HG03521 (cell line): ENCODE data around the gene SEC14L3.
"Not testable (repeated sequence)": the region's sequence is repeated elsewhere in the genome, so short reads cannot be mapped to it uniquely, and the experiment has no call there.

Source experiments
- ATAC-seq: cut with Tn5 transposase; IDR thresholded peaks from one replicate; pipeline ENCODE4 v1.9.1; 2021; ENCODE audit warnings: mild to moderate bottlenecking, moderate library complexity; ENCODE audit not compliant: unreplicated experiment

The SEC14L3 gene

DNA sequence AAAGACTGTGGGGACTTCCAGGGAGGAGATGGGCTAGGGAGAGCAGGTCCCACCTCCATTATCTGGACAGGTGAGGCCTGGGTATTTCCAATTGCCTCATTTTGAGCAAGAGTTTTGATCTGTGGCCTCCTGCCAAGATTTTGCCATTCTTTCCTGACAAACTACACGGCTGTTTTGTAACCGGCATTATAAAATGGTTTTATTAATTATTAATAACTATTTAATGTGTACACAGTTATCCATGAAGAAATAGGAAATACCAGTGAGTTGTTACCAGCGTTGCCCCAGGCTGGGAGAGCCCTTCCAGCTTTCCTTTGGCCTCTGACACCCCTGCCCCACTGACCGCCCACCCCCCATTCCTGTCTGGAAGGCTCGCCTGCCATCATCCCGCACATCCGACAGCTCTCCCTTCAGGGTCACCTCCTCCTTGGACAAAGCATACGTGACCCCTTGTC, 14.9 kb upstream of the SEC14L3 start:
- ATAC-seq, result no peak

DNA sequence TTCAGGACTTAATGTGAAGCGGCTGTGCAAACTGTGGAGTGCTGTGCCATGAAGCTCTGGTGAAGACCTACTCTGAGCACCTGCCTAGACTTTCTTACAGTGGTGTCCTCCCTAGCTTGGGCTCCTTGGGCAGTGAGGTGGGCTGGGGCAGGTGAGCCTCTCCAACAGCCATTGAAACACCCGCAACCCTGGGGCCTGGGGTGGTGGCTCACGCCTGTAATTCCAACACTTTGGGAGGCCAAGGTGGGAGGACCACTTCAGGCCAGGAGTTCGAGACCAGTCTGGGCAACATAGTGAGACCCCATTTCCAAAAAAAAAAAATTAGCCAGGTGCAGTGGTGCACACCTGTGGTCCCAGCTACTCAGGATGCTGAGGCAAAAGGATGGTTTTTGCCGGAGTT, 14.3 kb upstream of the SEC14L3 start:
- no peak for ATAC-seq

DNA sequence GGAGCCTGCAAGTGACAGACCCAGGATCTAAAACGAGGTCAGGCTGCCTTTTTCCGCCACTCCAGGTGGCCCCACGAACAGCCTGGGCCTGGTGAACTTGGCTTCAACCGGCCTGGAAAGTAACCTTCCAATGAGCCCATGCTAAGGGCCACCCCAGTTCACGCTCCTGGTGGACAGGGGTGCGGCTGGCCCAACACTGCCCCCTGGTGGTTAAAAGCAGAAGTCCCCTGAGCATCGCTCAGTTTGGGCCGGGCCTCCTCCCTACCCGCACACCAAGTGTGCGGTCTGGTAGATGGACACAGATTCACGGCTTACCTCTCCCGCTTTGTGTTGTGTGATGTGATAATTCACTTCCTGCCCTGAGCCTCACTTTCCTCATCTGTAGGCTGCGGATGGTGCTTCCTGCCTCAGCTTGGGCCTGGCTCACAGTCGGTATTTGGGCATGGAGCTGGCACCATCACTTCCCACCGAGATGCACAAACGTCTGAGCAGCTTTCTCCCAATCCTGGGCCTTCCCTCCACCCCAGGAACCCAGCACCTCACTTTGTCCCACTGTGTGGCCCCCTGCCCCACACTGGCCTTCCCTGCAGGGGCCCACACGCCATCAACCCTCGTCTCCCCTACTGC, 13.7 kb upstream of the SEC14L3 start:
- ATAC-seq, result no peak

DNA sequence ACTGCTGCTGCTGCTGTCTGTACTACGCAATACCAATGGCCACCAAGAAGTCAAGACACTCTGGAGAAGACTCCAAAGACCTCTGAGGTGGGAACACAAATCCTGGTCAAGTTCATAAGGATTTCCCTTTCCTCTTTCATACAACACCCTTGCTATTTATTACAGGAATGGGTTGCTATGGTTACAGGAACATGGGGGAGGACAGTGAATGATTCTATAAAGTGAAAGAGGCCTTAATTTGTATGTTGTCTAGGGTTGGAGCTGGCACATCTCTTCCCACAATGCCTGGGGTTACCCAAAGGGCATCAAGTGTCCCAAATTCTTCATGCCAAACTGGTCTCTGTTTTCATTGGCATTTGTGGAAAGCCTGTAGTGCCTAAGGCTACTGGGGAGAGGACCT, 11.4 kb upstream of the SEC14L3 start:
- no peak for ATAC-seq

DNA sequence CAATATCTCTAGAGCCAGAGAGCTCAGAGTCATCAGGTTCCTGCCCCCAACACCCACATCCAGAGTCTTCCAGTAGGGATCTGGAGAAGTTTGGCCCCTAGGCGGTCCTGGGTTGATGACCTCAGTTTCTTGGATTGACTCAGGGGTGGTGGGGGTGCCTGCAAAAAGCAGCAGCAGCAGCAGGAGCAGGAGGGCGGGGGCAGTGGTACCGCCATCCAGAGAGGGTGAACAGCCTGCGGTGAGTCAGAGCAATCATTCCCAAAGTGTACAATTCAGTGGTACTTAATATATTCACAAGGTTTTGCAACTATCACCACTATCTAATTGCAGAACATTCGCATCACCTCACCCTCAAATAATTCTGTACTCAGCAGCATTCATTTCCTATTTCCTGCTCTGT, 9.9 kb upstream of the SEC14L3 start:
- ATAC-seq, result no peak

DNA sequence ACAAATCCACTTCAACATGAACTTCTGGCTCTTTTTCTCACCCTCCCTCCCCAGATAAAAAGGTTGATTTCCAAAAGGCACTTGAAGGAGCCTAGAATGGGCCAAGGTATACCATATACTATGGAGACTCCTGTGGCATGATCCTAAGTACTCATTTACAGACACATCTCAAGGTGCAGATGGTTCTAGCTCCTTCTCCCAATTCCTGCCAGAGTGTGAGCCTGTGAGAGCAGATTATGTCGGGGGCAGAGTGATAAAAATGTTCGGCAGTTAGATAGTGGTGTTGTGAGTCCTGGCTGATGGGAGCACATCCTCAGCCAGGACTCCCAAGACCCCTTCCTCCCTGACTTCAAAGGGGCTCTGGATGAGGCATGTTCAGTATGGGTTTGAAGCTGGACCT, 8.2 kb upstream of the SEC14L3 start:
- no peak for ATAC-seq

DNA sequence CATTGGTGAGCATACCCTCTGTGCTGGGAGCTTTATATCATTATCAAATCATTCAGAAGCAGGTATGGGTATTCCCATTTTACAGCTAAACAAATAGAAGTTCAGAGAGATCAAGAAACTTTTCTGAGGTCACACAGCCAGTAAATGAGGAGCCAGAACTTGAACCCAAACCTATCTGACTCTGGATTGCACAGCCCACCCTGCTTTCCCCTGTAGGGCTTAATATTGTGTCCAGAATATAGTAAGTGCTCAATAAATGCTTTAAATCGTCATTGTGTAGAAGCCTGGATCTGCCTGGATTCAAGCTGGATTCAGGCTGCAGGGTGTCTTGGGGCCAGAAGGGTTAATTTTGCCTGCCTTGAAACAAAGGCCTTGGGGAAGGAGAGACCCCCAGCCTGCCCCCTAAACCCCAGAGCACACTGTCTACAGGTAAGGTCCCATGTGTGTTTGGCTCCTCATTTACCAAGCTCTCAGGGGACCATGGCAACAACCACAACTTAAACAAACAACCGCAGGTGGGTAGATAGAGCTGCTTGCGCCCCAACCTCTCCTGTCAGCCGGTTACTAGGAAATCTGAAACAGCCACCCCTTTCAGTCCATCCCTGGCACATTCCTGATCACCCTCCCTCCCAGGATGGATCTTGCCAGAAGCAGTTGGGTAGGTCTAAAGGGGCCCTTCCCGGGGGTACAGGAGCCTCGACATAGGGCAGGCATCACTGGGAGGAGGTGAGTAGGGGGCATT, 3.0 kb upstream of the SEC14L3 start:
- no peak for ATAC-seq

DNA sequence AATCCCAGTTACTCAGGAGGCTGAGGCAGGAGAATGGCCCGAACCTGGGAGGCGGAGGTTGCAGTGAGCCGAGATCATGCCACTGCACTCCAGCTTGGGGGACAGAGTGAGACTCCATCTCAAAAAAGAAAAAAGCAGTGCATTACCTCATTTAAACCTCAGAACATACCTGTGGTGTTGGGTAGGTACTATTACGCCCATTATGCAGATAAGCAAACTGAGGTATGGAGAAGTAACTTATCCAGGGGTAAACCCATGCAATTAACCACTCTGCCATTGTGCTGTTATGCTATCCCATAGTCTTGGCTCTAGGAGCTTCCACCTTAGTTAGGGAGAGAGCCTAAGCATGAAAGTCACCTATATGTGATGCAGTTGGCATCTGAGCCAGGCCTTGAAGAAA, 2.3 kb upstream of the SEC14L3 start:
- ATAC-seq, result no peak

DNA sequence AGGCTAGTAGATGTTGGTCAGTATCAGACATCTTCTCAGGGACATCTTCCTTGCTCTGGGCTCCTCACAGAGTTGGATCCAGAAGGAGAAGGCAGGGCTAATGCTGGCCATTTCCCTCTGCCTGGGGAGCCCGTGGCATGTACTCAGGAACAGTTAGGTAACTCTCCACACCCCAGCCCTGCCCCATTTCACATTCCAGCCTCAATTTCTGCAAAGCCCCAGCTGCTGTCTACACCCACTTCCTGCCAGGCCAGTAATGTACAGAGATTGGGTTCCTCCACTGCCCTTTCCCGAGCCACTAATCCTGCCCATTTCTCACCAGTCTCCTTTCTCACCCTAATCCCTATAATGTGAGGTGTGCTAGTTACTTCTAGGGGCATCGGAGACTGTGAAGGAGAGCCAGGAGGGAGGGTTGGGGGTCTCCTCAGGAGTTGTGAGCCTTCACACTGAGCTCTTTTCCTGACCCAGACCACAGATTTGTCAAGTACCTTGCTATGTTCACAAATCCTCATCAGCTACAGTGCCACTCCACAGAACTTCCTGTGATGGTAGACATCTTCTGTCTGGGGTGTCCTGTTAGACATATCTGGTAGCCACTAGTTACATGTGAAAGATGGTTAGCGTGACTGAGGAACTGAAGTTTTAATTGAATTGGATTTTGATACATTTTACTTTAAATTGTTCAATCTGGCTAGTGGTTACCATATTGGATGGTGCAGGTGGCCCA, 1.3 kb upstream of the SEC14L3 start:
- ATAC-seq, result no peak

DNA sequence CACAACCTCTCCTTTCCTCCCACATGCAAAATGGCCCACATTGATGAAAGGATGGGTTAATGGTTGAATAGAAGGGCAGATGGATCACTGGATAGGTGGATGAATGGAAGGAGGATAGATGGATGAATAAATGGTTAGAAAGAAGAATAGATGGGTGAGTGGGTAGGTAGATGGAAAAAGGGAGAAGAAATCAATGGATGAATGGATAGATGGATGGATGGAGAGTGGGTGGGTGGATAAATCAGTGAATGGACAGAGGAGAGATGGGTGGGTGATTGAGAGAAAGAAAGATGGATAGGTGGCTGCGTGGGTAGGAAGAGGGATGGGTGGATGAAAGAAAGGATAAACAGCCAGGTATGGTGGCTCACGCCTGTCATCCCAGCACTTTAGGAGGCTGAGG, 1.2 kb downstream of the SEC14L3 start:
- no peak for ATAC-seq

DNA sequence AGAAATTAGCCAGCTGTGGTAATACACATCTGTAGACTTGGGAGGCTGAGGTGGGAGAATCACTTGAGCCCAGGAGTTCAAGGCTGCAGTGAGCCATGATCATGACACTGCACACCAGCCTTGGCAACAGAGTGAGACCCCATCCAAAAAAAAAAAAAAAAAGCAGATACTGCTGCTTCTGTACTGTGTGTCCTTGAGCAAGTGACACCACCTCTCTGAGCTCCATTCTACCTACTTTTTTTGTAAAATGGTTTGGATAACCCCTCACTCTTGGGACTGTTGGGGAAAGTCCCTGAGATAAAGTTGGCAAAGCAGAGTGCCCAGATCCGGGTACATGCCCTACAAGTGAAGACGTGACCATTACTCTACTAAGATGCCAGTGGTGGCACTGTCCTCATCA, 2.7 kb downstream of the SEC14L3 start:
- ATAC-seq, result no peak

DNA sequence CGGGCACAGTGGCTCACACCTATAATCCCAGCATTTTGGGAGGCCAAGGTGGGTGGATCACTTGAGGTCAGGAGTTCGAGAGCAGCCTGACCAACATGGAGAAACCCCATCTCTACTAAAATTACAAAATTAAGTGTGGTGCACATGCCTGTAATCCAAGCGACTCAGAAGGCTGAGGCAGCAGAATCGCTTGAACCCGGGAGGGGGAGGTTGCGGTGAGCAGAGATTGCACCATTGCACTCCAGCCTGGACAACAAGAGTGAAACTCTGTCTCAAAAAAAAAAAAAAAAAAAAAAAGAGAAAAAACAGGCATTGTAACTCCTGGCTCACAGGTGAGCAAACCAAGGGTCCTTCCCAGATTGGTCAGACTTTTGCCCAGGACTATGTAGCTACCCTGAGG, 11.3 kb downstream of the SEC14L3 start:
- not testable (repeated sequence) for ATAC-seq

DNA sequence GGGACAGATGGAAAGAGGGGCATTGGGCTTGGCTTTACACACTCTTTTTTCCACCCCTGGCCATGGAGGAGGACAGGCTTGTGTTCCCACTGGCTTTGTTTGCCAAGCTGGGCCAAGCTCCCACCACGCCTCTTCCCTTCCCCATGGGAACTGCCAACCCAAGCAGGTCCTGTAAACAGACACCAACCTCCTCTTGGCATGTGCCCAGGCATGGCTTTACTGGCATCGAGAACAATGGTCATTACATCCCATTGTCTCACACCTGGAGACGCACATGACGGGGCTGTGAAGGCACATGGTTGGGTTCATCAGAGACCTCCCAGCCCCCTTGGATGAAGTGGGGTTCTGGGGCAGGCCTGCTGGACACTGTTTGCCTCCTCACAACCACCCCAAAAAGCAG, 11.7 kb downstream of the SEC14L3 start:
- no peak for ATAC-seq

DNA sequence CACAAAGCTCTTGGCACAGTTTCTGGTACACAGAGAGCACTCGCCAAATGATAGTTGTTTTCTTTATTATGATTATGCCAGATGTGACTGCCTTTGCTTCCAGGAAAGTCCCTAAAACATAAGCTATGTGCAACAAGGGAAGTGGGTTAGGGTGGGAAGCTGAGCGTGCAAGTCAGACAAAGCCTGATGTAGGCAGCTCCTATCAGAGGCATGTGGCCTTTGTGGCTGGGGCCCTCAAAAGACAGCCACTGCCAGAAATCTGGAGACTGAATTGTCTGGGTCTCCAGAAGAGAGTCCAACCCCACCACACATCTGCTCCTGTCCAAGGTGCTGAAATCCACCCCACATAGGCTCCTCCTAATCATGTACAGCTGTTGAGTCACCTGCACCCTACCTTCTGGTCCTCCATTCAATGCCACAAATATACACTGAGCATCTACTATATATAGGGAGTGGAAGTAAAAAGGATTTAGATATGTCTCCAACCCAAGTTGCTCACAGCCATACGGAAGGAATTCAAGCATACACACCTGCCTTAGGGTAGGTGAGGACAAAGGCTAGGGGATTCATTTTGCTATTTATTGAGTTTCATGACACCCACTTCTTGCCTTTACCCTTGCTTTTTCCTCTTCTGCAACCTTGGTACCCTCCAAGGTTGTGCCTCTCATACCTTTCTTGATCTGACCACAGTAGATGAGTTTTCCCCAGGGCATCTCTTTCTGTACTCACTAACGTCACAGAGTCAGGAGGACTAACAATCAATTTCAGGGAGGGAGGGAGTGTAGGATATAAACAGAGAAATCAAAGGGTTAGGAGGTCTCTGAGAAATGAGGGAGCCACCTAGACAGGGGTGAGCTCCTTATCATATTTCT, 12.4 kb downstream of the SEC14L3 start:
- ATAC-seq, result no peak

DNA sequence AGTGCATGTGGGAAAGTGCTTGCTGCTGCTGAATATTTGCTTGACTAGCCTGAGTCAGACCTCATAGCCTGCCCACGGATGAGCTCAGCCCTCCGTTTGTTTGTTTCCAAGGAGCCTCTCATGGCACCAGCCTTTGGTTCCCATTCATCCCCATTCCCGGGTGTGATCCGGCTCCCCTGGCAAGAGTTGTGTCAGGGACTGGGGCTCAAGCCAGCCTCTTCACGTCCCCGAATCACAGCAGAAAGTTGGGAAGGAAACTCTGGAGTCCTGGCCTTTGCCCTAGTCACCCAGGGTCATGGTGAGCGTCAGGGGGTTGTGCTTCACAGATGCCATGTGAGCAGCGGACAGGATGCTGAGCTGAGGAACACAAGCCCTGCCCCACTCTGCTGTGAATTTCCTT, 13.8 kb downstream of the SEC14L3 start:
- ATAC-seq, result no peak

DNA sequence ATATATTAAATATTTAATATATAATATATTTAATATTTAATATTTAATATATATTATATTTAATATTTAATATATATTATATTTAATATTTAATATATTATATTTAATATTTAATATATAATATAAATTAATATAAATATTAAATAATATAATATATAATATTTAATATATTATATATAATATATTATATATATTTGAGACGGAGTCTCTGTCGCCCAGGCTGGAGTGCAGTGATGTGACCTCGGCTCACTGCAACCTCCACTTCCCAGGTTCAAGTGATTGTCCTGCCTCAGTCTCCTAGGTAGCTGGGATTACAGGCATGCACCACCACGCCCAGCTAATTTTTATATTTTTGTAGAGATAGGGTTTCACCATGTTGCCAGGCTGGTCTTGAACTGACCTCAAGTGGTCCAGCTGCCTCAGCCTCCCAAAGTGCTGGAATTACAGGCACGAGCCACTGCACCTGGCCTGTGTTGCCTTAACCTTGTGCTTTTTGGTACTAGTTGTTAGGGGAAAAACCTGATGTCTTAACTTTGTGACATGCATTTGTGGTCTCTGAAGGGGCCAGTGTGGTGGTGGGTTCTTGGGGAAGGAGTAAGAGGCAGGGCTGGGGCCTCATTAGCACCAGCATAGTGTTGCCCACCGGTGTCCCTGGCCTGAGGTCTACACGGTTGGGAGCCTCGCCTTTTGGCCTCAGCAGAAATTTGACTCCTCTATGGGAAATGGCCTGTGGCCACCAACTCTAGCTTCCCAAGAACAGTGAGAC, 16.6 kb downstream of the SEC14L3 start:
- no peak for ATAC-seq

DNA sequence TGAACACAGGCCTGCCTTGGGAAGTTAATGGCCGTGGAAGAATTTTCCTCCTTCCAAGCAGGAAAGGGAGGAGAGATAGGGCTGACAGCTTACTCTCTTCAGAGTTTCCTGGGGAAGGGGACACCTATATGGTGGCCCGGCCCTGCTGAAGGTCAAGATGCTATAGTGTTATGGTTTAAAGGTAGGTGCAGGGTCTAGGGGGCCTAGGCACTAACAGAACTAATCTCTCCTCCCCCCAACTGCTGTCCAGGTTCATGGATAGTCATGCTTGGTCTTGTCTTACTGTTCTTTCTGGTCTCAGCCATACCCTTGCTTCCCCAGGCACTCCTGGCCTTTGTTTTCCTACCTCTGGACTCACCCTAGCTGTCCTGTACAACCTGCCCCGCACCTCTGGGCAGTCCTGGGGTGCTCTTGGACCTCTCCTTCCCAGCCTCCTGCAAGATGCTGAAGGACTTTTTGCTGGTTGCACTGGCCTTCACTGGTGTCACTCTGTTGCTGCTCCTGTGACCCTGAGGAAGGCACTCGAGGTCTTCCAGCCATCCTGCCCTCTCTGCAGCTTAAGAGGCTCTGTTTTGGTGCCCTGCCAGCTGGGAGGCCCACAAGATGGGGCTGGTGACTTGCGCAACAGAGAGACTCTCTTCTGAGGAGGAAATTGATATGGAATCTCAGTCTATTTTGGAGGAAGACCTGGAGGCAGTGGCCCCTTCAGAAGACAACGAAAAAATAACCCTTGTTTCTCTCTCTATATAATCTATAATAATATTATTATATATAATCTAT, 17.9 kb downstream of the SEC14L3 start:
- no peak for ATAC-seq

DNA sequence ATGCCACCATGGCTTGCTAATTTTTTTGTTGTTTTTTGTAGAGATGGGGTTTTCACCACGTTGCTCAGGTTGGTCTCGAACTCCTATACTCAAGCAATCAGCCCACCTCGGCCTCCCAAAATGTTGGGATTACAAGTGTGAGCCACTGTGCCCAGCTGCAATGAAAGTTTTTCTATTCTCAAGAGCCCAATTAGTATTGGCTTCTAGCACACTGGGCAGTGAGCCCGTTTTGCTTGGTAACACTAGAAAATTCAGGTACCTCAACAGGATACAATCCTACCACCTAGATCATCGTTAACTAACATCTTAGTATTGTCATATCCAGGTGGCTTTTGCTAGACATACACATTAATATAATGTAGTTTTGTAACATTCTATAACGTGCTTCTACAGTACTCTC, 19.0 kb downstream of the SEC14L3 start:
- ATAC-seq, result no peak

DNA sequence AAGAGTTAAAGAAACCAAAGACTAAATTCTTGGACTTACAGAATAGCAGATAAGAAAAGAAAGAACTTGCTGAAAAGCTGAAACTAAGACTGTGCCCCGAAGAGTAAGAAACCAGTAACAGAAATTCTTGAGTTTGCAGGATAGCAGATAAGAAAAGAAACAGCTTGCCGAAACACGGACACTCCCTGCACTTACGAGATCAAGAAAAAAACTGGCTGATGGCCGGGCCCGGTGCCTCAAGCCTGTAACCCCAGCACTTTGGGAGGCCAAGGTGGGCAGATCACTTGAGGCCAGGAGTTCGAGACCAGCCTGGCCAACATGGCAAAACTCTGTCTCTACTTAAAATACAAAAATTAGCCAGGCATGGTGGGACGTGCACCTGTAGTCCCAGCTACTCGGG, 20.3 kb downstream of the SEC14L3 start:
- not testable (repeated sequence) for ATAC-seq

DNA sequence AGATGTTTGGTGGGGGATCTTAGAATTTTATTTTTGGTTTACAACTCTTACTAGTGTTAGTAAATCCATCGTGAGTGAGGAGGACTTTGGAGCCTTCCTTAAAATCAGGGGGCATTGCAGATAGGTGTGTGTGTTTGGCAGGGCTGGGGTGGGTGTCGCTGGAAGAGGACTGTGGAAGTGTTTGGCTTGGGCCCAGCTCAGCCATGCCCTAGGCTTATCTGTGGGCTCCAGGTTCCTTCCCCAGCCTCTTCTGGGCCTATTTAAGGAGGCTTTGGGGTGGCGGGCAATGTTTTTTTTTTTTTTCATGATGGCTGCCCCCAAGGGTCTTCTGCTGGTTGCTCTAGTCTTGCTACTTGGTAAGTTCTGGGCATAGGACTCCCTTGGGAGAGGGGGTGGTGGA, 24.2 kb downstream of the SEC14L3 start:
- no peak for ATAC-seq
